Neural cell (in vitro differentiated cells): ENCODE data around the gene DDX18. TPM values are rescaled to one million over a fixed set of nuclear protein-coding genes. Genes with fewer than 3 reads are reported as not detected.

Experiments
- H2AFZ ChIP-seq: fragments of 200-600, 300-800 bp; sonication (generic), shearing (Covaris generic); 2 replicates; pipeline ENCODE4 v1.6.0; 2014; ENCODE audit warnings: low read depth, mild to moderate bottlenecking, antibody characterized with exemption, low read length, moderate library complexity
- H3F3A ChIP-seq: fragments of 200-600 bp; shearing (Covaris generic); 2 replicates; pipeline ENCODE4 v1.6.1; 2016; ENCODE audit warnings: mild to moderate bottlenecking, moderate library complexity, mixed read lengths, antibody characterized with exemption, low read length; ENCODE audit not compliant: insufficient read depth, poor library complexity, severe bottlenecking
- H3K27ac ChIP-seq: fragments of 200-600, 300-800 bp; sonication (generic), shearing (Covaris generic); 2 replicates; pipeline ENCODE4 v1.5.1; 2014; ENCODE audit warnings: mild to moderate bottlenecking, low read length, moderate library complexity
- H3K27me3 ChIP-seq: fragments of 300-800, 200-600 bp; sonication (generic), shearing (Covaris generic); 2 replicates; pipeline ENCODE4 v1.6.0; 2014; ENCODE audit warnings: mild to moderate bottlenecking, low read depth, low read length, moderate library complexity; ENCODE audit not compliant: insufficient read depth
- H3K36me3 ChIP-seq: fragments of 300-800, 200-600 bp; sonication (generic), shearing (Covaris generic); 2 replicates; pipeline ENCODE4 v1.5.1; 2014; ENCODE audit warnings: mild to moderate bottlenecking, antibody characterized with exemption, low read length, moderate library complexity; ENCODE audit not compliant: insufficient read depth
- H3K4me2 ChIP-seq: fragments of 300-800, 200-600 bp; sonication (generic), shearing (Covaris generic); 2 replicates; pipeline ENCODE4 v1.6.0; 2014; ENCODE audit warnings: mild to moderate bottlenecking, low read length
- H3K4me3 ChIP-seq: fragments of 300-800, 200-600 bp; sonication (generic), shearing (Covaris generic); 2 replicates; pipeline ENCODE4 v1.5.1; 2014; ENCODE audit warnings: mild to moderate bottlenecking, low read length, moderate library complexity
- H3K79me2 ChIP-seq: fragments of 200-600 bp; shearing (Covaris generic); replicated peaks from 2 replicates; pipeline ENCODE4 v1.6.0; 2014; ENCODE audit warnings: mild to moderate bottlenecking, low read length, moderate library complexity; ENCODE audit not compliant: insufficient read depth
- H3K9ac ChIP-seq: fragments of 300-800, 200-600 bp; sonication (generic), shearing (Covaris generic); 2 replicates; pipeline ENCODE4 v1.6.1; 2016; ENCODE audit warnings: mild to moderate bottlenecking, low read length, mixed read lengths
- H3K9me2 ChIP-seq: fragments of 200-600 bp; shearing (Covaris generic); 2 replicates; pipeline ENCODE4 v1.6.1; 2016; ENCODE audit warnings: mild to moderate bottlenecking, low read length, mixed read lengths; ENCODE audit not compliant: insufficient read depth
- H3K9me3 ChIP-seq: fragments of 200-600, 300-800 bp; sonication (generic), shearing (Covaris generic); 2 replicates; pipeline ENCODE4 v1.6.1; 2016; ENCODE audit warnings: mild to moderate bottlenecking, mixed run types, low read length, moderate library complexity, mixed read lengths
- H4K20me1 ChIP-seq: fragments of 200-600 bp; shearing (Covaris generic); 2 replicates; pipeline ENCODE4 v1.6.1; 2016; ENCODE audit warnings: mild to moderate bottlenecking, mixed run types; ENCODE audit not compliant: insufficient read depth
- CTCF ChIP-seq: fragments of 450-650 bp; IDR thresholded peaks from 2 replicates; pipeline ENCODE4 v1.5.1; 2014; ENCODE audit warnings: antibody characterized with exemption, mild to moderate bottlenecking, moderate library complexity; ENCODE audit not compliant: poor library complexity, severe bottlenecking
- EP300 ChIP-seq: fragments of 450-650 bp; conservative IDR thresholded peaks from 2 replicates; pipeline ENCODE4 v1.6.1; 2014; ENCODE audit warnings: antibody characterized with exemption, mild to moderate bottlenecking, moderate library complexity; ENCODE audit not compliant: poor library complexity, severe bottlenecking
- EZH2 ChIP-seq: fragments of 200-600, 300-800 bp; shearing (Covaris generic), sonication (generic); IDR thresholded peaks from 2 replicates; pipeline ENCODE4 v1.6.1; 2014; ENCODE audit warnings: antibody characterized with exemption, low read length, borderline replicate concordance, mild to moderate bottlenecking; ENCODE audit not compliant: insufficient read depth, poor library complexity, severe bottlenecking
- MXI1 ChIP-seq: fragments of 450-650 bp; conservative IDR thresholded peaks from 2 replicates; pipeline ENCODE4 v1.6.1; 2014; ENCODE audit warnings: antibody characterized with exemption, mild to moderate bottlenecking; ENCODE audit not compliant: poor library complexity, severe bottlenecking
- POLR2AphosphoS5 ChIP-seq: IDR thresholded peaks from 2 replicates; pipeline ENCODE4 v1.6.1; 2012
- RAD21 ChIP-seq: fragments of 450-650 bp; conservative IDR thresholded peaks from 2 replicates; pipeline ENCODE4 v1.6.1; 2014; ENCODE audit warnings: antibody characterized with exemption, mild to moderate bottlenecking, moderate library complexity
- REST ChIP-seq: IDR thresholded peaks from 2 replicates; pipeline ENCODE4 v1.6.1; 2012; ENCODE audit warnings: borderline replicate concordance
- SMC3 ChIP-seq: fragments of 450-650 bp; conservative IDR thresholded peaks from 2 replicates; pipeline ENCODE4 v1.6.1; 2014; ENCODE audit warnings: antibody characterized with exemption, mild to moderate bottlenecking, moderate library complexity; ENCODE audit not compliant: poor library complexity
- TAF1 ChIP-seq: IDR thresholded peaks from 2 replicates; pipeline ENCODE4 v1.6.1; 2012; ENCODE audit warnings: low read depth
- polyA plus RNA-seq: library from polyadenylated mRNA; depleted of rRNA; stranded (reverse); fragments of >200 nt; gene quantifications from 2 replicates; pipeline ENCODE4 v1.2.3, GENCODE V29; 2014

Gene DDX18
- polyA plus RNA-seq, 1 donor from 2014 or later, result 85.3 TPM

DNA sequence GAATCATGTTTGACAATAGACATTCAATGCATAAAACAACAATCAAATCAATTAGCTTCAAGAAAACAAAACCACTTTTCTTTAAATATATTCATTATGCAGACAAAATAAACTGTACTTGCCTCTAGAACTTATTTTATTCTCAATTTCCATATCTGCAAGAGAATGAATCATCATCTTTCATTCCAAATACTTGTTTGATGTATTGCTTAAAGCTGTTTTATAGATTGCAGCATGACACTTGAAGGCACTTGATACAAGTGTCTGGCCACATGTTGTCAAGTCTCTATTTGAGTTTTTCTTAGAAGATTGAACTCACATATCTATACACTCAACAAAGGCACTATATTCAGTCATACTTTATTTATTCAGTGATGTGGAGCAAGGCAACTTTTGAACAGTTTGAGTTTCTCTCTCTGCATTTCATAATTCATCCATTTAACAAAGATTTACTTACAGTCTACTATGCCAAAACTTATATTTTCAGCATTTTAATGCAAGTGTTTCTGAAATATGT lies 38.7 kb upstream of the DDX18 start:
- H3K79me2 ChIP-seq, result no peaks in the 10 kb centered on the region
- H3K4me3 ChIP-seq, result no peak overlapping the region
- H3K9me3 ChIP-seq, result no peaks in the 10 kb centered on the region
- no peaks in the 10 kb centered on the region for H4K20me1 ChIP-seq
- no peak overlapping the region for H3K27ac ChIP-seq
- no peaks in the 10 kb centered on the region for H3K36me3 ChIP-seq
- no peaks in the 10 kb centered on the region for H3F3A ChIP-seq
- H3K9me2 ChIP-seq, result no peaks in the 10 kb centered on the region
- no peaks in the 10 kb centered on the region for H3K27me3 ChIP-seq
- TF ChIP-seq CTCF (no peak), EZH2 (no peak)
- no peak overlapping the region for H3K9ac ChIP-seq
- H3K4me2 ChIP-seq, result no peak overlapping the region
- H2AFZ ChIP-seq, result no peak overlapping the region

- Histone ChIP-seq H3K9ac (no peak overlapping the region), H3K79me2 (no peaks in the 10 kb centered on the region), H3K9me2 (no peaks in the 10 kb centered on the region), H3K27me3 (no peaks in the 10 kb centered on the region), H2AFZ (no peak overlapping the region), H4K20me1 (no peaks in the 10 kb centered on the region), H3K36me3 (no peaks in the 10 kb centered on the region), H3K27ac (no peak overlapping the region), H3K4me2 (no peak overlapping the region), H3K9me3 (no peaks in the 10 kb centered on the region), H3K4me3 (no peak overlapping the region), H3F3A (no peaks in the 10 kb centered on the region)
- no peak for TF ChIP-seq EZH2
- TF ChIP-seq CTCF, result no peak
- no peak for TF ChIP-seq SMC3
- no peak for TF ChIP-seq REST
- no peak for TF ChIP-seq MXI1
- no peak for TF ChIP-seq RAD21
- TF ChIP-seq POLR2AphosphoS5, result no peak
- TF ChIP-seq EP300, result no peak
- no peak for TF ChIP-seq TAF1
Observed at GRCh38 chr2:117776888-117777287, 37.6 kb upstream of the DDX18 start.
